Mesenteric fat pad (tissue), 1 donor: ENCODE results near the gene F8. TPM values are rescaled to one million over a fixed set of nuclear protein-coding genes. Genes with fewer than 3 reads are reported as not detected.

Experiments used
- DNase-seq: peaks from one replicate; pipeline ENCODE4 v3.0.0-alpha.2; 2020; ENCODE audit warnings: low spot score
- microRNA-seq: library from miRNA; unstranded; fragments of <30 nt; microRNA quantifications from one replicate; pipeline ENCODE4 v1.2.0, GENCODE V29; 2020; ENCODE audit warnings: borderline number of aligned reads
- total RNA-seq: library from RNA; stranded (reverse); fragmentation: NEBNext Ultra II Directional; extraction: Animal tissue kit (Norgen Biotek cat#: 25700); gene quantifications from one replicate; pipeline ENCODE4 v1.2.1, GENCODE V29; 2021
- donor health status: DM: yes; HTN: yes; CAD: no.

F8 gene
- total RNA-seq, 1 donor from 2014 or later = 43.5 TPM

DNA sequence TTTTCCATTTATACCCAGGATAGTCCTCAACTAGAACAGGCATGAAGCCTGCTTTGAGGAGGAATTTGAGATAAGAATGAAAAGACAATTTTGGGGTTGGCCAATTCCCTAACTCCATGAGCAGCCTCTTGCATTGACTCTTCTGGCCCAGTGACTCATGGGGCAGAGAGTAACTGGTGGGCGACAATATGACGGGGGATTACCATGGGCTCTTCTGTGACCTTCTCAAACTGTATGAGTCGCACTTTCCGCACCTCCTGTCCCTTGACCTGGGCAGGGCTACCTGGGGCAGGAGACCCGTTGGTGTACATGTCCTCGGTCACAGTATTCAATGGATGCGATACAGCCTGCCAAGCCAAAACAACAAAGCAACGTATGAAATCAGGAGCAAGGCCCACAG, 230.6 kb downstream of the F8 start:
- no peak for DNase-seq

DNA sequence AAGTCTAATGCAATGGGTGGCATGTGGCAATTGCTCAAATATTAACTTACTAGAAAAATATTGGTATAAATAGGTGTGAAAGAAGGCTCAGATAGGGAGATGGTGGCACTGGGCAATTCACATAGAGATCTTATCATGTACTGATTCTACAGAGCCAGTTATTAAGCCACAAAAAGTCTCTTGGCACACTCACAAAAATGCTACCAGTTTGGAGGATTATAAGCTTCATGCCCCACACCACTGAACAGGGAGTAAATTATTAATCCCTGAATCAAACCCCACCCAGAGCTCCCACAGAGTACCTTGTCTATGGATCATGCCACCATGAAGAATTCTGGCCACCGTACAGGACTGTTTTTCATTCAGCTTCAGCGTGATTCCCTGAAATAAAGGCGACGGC, 231.1 kb downstream of the F8 start:
- no peak for DNase-seq

Small RNA genes lying within 50 kb of the gene (microRNA-seq; reads per million reads assigned to microRNA genes)
- gene MIR1184-1 = not detected

Other genes with a start within 250 kb of the F8 start
- 85.1 TPM for gene MPP1, start 217.2 kb downstream of the F8 start, total RNA-seq
- gene SMIM9, start 188.1 kb downstream of the F8 start, total RNA-seq = not detected
- 32.8 TPM for gene F8A1, start 136.4 kb downstream of the F8 start, total RNA-seq
- 116 TPM for gene FUNDC2, start 4.1 kb upstream of the F8 start, total RNA-seq
- 6.8 TPM for gene CMC4, start 48.4 kb upstream of the F8 start, total RNA-seq
- 26.3 TPM for gene MTCP1, start 48.4 kb upstream of the F8 start, total RNA-seq
- 20.5 TPM for gene BRCC3, start 48.8 kb upstream of the F8 start, total RNA-seq
- gene VBP1, start 193.7 kb upstream of the F8 start, total RNA-seq = 32.3 TPM
- 0.13 TPM for gene RAB39B, start 241.8 kb upstream of the F8 start, total RNA-seq